Inflammatory macrophage (primary cell): ENCODE measurements around the gene MACROH2A2.
"Not testable (repeated sequence)": the region's sequence is repeated elsewhere in the genome, so short reads cannot be mapped to it uniquely, and the experiment has no call there.

Source experiments
- DNase-seq, 2 donors: peaks; one replicate each; pipeline ENCODE4 v3.0.0-alpha.2; 2020 to 2022

MACROH2A2 gene

DNA sequence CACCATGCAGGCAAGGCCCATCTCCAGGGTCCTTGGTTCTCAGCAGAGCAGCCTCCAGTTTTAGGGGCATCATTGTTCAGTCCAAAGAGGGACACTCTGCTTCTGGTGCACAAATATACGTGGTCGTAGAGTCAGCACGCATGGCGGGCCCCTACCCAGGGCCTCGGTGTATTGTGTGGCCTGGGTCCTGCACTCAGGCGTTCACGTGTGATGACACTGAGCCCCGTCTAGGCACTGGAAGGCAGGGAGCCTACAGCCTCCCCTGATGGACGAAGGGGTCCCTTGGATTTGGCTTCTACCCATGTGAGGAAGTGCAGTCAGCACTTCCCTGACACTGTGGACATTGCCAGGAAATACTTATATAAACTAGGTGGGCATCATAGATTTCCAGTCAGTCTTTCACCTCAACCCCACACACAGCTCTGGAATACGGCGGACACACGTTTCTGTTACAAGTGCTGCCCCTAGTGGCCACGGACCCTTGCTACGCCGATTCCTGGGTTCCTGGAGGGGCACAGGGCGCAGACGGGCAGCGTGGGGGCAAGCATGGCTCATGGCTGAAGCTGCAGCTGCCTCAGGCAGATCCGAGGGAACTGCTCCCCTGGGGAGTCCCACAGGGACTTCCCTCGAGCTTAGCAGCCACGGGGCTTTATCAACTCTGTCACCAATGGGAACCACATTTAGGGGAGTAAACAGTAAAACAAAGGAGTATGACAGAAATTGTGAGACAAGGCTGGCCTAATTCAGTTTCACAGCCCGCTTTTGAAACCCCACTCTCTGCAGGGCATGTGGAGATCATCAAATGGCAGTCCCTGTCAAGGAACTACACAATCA, 54.5 kb downstream of the MACROH2A2 start:
- DNase-seq = no peak

DNA sequence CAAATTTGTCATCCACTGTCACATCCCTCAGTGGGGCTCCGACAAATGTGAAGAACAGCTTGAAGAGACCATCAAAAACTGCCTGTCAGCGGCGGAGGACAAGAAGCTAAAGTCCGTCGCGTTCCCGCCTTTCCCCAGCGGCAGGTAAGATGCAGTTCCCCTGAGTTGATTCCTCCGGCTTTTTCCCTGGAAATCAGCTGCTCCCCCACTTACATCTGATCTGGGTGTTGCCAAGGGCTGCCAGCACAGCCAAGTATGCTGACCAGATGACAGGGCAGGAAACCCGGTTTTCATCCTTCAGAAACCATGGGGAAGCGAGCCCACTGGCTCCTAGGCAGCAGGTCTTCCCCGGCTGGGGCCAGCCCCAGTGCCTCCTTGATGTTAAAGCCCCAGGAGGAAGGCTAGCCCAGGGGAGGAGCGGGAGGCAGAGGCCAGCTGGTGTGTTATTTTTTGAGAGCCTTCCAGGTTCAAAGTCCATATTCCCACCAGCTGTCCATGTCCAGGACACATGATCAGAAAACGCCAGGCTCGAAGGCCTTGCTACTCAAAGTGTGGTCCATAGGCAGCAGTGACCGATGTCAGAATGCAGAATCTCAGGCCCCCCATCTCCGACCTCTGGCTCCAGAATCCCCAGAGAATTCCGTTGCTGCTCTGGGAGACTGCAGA, 56.6 kb downstream of the MACROH2A2 start:
- DNase-seq = no peak

DNA sequence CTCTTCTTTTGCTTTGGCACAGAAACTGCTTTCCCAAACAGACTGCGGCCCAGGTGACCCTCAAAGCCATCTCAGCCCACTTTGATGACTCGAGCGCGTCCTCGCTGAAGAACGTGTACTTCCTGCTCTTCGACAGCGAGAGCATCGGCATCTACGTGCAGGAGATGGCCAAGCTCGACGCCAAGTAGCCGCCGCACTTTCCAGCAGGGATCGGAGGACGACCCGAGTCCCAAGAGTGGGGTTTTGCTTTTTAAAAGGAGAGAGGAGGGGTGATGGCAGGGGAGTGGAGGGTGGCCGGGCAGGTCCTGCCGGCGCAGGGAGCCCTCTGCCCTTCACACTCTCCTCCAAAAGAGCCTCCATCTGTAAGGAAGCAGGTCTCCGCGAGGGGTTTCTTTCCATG, 58.9 kb downstream of the MACROH2A2 start:
- no peak for DNase-seq

DNA sequence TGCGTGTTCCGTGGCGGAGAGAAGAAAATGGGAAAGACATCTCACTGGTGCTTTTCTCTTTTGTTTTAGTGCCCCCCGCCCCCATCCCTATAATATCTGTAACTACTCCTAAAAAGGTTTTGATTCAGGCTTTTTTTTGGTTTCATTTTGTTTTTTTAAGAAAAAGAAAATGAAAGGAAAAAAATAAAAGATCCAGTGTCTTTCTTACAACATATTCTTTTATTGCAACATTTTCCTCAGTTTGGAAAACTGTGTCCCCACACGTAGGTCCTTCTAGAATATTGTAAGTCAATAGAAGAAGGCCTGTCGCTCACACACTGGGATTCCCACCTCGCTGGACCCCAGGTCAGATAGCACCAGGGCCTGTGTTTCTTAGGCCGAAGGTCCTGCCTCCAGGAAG, 59.4 kb downstream of the MACROH2A2 start:
- no peak for DNase-seq

DNA sequence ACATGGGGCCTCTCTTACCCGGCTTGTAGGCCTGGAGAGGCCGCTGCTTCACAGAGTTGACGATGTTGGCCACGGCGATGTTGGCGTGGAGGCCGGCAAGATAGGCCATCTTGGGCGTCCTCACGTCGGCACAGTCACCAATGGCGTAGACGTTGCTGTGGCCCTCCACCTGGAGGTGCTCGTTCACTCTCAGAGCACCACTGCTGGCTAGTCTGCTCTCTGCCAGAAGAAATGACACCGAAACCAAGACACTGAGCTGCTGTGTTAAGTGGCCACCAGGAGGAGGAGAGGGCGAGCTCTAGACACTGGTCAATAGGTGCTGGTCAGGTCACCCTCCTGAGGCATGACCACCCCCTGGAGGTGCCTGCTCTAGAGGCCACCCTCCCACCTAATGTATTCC, 62.3 kb downstream of the MACROH2A2 start:
- no peak for DNase-seq

DNA sequence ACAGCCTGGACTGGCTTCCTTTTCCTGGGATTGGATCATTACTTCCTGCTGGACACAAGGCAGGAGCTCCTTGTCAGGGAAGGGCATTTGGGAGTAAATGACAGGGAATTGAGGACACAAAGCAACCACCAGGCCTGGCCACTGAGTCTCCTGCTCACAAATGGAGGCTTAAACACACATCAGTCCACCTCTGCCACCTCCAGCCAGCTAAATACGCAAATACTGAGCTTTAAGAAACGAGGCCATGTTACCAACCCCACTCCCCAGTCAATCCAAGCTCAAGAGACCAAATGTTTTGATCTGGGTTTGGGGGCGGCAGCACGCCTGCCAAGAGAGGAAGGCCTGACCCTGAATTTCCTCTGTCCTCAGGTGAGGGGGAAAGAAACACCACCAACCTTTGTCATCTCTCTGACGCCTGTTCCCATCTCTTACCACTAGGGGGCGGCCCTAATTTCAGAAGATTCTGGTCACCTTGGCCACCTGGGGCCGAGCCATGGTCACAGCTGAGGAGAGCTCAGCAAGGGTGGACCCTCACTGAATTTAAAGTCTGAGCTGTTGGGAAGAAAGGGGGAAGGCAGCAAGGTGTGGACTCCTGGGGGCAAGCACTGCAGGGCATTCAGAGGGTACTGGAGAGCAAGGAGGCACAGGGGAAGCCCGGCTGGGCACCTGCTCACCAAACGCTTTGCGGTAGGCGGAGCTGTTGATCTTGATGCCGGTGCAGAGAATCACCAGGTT, 63.5 kb downstream of the MACROH2A2 start:
- peak; percentile 13 to 31 for DNase-seq

DNA sequence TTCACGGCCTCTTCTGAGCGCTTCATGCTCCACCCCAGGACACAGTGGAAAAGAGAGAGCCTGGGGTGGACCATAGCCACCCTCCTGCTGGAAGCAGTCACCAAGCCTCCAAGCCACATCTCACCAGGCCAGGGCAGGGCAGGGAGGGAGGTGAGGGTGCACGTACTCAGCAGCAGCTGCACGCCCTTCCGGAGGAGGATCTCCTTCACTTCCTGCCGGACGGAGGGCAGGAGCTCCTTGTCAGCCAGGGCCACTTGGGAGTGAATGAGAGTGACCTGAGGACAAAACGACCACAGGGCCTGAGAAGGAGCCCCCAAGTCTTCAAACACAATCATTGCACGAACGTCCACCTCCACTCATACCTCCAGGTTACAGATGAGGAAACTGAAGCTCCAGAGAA, 65.0 kb downstream of the MACROH2A2 start:
- no peak for DNase-seq

DNA sequence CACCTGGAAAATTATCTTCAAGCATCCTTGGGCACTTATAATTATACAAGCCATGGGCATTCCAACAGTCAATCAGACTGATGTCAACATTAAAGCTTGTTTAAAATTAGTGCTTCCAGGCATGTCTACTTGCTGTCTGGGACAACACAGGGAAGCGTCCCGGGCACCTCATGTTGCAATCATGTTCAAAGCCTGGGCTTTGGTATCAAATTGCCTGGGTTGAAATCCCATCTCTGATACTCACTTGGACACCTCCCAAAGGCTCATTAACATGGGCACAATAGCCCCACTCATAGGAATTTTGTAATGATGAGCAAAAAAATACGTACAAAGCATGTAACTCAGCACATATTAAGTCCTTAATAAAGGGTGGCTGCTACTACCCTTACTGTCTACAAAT, 65.5 kb downstream of the MACROH2A2 start:
- no peak for DNase-seq

DNA sequence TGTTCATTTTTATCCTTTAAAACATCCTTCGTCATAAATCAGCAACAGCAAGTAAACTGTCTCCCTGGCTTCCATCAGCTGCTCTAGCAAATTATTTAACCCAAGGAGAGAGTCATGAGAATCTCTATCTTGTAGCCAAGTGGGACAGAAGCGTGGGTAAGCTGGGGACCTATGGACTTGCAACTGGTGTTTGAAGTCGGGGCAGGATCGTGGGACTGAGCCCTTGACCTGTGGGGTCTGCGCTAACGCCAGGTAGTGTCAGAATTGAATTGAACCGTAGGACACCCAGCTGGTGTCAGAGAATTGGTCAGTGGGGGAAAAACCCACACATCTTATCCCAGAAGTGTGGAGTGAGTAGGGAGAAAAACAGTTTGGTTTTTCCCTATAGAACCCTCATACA, 66.6 kb downstream of the MACROH2A2 start:
- no peak for DNase-seq

DNA sequence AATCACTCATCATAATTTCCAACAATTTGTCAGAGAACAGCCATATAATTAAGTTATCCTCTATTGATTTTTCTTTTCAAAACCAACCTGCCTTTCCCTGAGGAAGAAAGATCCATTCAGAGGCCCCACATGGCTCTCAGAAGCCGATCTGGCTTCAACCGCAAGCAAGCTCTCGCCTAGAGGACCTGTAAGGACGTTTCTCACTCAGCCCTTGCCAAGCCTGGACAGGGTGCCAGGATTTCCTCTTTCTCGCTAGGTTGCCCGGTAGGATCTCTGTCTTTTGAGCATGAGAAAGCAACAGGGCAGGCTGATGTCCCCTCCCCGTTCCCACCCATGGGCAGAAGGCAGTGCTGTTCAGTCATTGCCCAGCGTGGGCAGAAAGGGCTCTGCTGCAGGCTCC, 67.0 kb downstream of the MACROH2A2 start:
- no peak for DNase-seq

DNA sequence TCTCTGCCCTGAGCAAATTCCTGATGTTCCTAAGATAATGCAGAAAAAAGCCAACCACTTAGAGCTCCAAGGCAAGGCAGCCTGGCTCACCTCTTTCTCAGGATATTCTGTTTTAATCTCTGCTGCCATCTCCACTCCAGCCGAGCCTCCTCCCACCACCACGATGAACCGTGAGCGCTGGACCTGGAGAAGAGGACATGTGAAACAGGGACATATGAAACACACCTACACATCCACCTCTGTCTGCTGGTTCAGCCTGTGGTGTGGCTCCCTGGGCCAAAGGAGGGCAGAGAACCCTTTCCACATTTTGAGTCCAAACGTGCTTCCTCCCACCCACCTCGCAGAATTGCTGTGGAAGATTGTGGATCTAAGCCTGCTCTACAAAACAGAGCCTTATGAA, 67.8 kb downstream of the MACROH2A2 start:
- no peak for DNase-seq

DNA sequence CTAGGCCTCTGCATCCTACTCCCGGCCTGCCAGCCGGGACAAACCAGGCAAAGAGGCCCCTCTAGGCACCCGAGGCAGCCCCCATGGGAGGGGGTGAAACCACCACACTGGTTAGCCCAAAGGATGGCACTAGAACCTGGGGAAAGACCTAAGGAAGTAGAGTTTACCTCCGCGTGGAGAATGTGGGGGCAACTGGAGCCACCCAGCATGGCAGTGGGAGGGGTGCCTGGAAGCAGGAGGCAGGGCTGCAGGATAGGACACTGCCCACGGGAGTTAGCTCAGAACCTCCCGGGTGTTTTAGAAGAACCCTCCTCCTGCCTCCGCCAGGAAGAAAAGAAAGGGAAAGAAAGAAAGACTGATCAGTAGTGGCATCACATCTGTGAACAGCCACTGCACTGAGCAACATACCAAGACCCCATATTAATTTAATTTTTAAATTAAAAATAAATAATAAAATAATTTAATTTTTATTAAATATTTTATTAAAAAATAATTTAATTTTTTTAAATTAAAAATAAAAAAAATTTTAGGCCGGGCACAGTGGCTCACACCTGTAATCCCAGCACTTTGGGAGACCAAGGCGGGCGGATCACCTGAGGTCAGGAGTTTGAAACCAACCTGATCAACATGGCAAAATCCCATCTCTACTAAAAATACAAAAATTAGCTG, 68.8 kb downstream of the MACROH2A2 start:
- no peak for DNase-seq

DNA sequence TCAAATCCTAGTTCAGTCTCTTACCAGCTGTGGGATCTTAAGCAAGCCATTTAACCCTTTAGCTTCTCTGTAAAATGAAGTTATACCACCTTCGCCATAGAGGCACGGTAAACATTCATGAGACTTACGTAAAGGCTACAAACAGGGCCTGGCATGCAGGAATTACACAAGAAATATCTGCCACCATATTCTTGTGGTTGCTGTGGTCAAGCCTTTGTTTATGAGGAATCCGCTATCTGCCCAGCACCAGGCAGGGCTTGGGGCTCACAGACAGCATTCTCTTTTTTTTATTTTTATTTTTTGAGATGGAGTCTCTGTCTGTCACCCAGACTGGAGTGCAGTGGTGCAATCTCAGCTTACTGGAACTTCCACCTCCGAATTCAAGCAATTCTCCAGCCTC, 70.1 kb downstream of the MACROH2A2 start:
- DNase-seq = no peak

DNA sequence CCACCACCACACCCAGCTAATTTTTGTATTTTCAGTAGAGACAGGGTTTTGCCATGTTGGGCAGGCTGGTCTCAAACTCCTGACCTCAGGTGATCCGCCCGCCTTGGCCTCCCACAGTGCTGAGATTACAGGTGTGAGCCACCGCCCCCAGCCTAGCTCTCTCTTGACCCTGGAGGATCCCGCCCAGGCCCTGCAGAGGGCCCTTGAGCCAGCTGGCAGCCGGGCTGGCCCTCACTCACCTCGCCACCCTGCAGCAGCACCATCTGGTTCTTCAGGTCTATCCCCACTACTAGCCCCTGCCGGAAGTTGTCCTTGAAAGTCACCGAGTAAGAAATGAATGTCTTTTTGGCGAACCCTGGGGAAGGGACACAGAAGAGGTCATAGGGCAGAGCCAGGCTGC, 70.5 kb downstream of the MACROH2A2 start:
- DNase-seq = not testable (repeated sequence)

DNA sequence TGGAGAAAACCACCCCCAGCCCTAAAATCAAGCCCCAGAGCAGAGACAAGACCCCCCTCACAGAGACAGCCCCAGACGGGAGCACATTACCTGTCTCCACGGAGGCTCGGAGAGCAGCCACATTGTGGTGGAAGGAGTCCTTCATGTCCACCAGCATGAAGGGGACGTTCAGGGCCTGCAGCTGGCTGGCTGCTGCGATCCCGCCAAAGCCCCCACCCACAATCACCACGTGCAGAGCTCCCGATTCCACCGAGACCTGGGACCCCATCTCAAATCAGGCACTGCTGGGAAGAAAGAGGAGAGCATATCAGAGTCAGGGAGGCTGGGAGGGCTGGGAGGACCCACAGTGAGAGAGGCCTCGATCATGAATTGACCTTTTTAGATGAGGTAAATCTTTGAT, 71.2 kb downstream of the MACROH2A2 start:
- no peak for DNase-seq

DNA sequence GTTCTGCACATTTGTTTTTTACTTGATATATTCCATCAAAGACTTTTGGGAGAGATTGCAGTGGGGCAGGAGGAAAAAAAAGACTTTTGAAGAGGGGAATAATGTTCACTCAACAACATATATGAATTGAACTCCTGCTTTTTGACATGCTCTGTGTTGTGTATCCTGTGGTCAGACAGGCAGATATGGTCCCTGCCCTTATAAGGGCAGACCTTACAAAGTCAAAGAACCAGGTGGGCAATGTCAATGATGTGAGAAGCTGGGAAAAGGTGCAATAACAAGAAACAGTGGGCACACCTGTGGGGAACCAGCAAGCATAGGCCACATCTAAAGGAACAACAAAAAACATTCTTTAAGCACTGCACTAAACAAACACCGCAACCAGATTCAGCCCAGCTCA, 71.8 kb downstream of the MACROH2A2 start:
- DNase-seq = no peak

DNA sequence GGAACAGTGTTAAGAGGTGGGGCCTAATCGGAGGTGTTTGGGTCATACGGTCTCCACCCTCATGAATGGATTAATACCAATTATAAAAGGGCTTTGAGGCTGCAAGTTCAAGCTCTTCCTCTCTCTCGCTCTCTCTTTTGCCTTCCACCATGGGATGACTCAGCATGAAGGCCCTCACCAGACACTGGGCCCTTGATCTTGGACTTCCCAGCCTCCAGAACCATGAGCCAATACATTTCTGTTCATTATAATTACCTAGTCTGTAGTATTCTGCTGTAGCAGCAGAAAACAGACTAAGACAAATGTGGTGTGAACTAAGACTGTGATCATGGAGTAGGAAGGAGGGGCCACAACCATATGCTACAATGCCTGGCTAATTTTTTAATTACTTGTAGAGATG, 72.3 kb downstream of the MACROH2A2 start:
- DNase-seq = no peak

DNA sequence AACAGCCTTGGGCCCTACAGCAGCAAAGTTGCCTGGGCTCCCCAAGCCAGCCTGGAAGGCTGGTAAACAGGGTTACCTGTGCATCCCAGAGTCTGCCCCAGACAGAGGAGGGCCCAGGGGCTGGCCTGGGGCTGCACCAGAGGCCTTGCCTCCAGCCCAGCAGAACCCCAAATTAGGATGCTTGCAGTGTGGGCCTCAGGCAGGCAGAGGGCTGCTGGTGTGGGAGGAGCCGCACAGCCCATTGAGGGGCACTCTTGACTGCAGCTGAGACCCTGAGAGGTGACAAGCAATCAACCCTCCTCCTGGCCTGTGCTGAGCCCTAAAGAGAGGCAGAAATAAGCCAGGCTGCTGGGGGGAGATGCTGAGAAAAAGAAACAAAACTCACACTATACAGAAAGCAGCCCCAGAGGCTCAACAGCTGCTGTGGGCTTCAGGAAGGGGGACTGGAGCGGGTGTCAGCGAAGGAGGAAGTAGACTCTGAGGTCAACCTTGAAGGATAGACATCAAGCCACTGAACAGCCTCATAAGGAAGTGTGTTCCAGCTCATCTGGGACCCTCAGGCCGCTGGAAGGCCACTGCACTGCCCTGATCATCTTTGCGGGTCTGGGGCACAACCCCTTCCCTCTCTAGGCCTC, 73.4 kb downstream of the MACROH2A2 start:
- DNase-seq = no peak

DNA sequence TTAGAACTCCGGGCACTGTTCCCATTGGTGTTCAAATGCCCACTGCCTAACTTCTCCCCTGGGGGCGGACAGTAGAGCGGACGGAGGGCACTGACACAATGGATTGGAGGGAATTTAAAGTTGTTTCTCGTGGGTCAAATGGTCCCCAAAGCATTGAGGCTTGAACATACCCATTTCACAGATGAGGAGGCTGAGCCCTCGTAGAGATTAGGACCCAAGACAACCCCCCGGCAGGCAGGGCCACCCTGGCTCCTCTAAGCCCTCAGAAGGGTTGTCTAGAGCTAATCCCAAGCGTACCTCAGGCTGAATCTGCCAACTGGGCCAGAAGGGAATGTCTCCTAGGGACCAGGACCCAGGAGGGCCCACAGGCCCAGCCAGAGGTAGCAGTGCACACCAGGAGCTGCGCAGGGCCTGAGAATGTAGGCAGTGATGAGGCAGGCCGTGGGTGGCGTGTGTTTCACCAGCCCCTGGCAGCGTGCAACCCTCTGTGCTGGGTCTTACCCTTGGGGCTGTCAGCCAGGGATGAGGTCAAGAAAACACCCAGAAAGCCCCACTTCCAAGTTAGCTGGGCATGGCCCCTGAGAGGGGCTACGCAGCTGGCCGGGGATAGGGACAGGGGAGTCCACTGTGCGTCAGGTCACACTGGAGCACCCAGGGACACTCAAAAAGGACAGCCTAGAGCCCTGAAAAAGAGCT, 74.2 kb downstream of the MACROH2A2 start:
- DNase-seq = no peak

DNA sequence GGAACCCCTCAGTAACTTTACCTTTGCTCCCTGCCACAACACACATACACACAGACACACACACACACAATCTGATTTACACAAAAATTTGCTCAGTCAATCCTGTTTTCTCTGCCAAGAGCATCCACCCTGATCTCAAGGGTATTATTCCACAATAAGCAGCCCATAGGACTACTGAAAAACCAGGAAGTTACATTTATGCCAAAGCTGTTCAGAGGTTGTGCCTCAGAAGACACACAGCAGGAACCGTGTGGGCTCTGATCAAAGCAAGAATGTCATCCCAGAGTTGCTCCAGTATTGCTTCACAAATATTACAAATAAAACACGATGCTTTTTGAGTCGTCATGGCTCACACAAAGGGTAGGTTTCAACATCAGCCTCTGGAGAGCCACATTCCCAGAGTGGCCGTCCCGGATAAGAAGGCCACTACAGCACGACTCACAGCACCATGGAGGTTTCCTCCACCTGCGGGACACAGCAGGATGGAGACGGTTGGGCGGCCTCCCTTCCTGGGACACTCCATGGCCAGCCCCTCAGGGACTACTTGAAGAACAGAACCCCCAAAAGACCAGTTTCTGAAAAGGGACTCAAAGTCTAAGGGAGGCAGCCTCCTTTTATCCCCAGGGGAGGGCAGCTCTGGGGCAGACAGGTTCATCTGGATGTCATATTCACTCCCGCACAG, 78.4 kb downstream of the MACROH2A2 start:
- peak; percentile 86 to 89 for DNase-seq

DNA sequence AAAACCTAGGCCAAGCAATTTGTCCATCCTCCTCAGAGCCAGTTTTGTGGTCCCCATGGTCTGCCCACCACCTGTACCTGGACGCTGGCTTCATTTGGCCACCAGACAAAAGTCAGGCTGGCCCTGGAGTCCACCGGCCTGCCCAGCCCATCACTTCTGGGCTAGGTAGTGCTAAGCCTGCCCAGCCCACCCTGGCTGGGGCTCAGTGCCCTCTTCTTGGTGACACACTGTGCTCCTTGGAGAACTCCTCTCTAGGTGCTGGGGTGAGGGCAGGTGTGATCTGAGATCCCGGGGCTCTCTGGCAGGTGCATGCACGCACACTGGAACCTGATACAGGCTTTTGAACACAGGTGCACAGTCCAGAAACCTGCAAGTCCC, 78.9 kb downstream of the MACROH2A2 start:
- DNase-seq = no peak
